ENCODE results near the gene ZNRF3. TPM values are rescaled to one million over a fixed set of nuclear protein-coding genes. Genes with fewer than 3 reads are reported as not detected.

The ZNRF3 gene
- total RNA-seq, 2 donors from 2014 or later = 7.9 to 11.5 TPM

- TF ChIP-seq CTCF (IDR thresholded peaks at IDR 0.05) = no peak
- Histone ChIP-seq H3K9me3 (no peaks in the 10 kb centered on the region), H3K36me3 (no peaks in the 10 kb centered on the region), H3K4me3 (no peak overlapping the region), H3K4me1 (peaks cover 0 to 4% of the 10 kb centered on the region in 2 donors), H3K27ac (no peak overlapping the region), H3K27me3 (no peaks in the 10 kb centered on the region)
- DNase-seq (ENCODE audit: low spot score) = no peak
Observed at GRCh38 chr22:28937206-28938025, 54.0 kb downstream of the ZNRF3 start.

- DNase-seq (ENCODE audit: low spot score) = no peak
- Histone ChIP-seq H3K36me3 (no peaks in the 10 kb centered on the region), H3K4me1 (peaks cover 0 to 8% of the 10 kb centered on the region in 2 donors), H3K4me3 (no peak overlapping the region), H3K9me3 (no peaks in the 10 kb centered on the region), H3K27ac (no peak overlapping the region), H3K27me3 (no peaks in the 10 kb centered on the region)
- no peak for TF ChIP-seq CTCF (IDR thresholded peaks at IDR 0.05)
Observed at GRCh38 chr22:28938286-28938833, 55.0 kb downstream of the ZNRF3 start.

GRCh38 chr22:28939394-28939793, 56.0 kb downstream of the ZNRF3 start:
- no peak for DNase-seq (ENCODE audit: low spot score)
- H3K4me1 ChIP-seq = peaks cover 0 to 12% of the 10 kb centered on the region in 2 donors

GRCh38 chr22:28939932-28940331, 56.6 kb downstream of the ZNRF3 start:
- Histone ChIP-seq H3K27ac (no peak overlapping the region), H3K27me3 (no peaks in the 10 kb centered on the region), H3K4me1 (peaks cover 0 to 12% of the 10 kb centered on the region in 2 donors)

More at GRCh38 chr22:28939394-28939793, 56.0 kb downstream of the ZNRF3 start:
- H3K9me3 ChIP-seq = no peaks in the 10 kb centered on the region
- no peak overlapping the region for H3K27ac ChIP-seq
- no peak for TF ChIP-seq CTCF (IDR thresholded peaks at IDR 0.05)
- no peaks in the 10 kb centered on the region for H3K36me3 ChIP-seq
- no peak overlapping the region for H3K4me3 ChIP-seq
- no peaks in the 10 kb centered on the region for H3K27me3 ChIP-seq

GRCh38 chr22:28940441-28940840, 57.1 kb downstream of the ZNRF3 start:
- H3K27ac ChIP-seq = no peak overlapping the region
- H3K4me1 ChIP-seq = peaks cover 0 to 12% of the 10 kb centered on the region in 2 donors

More at GRCh38 chr22:28939932-28940331, 56.6 kb downstream of the ZNRF3 start:
- no peak for TF ChIP-seq CTCF (IDR thresholded peaks at IDR 0.05)
- no peak for DNase-seq (ENCODE audit: low spot score)
- H3K4me3 ChIP-seq = no peak overlapping the region
- H3K36me3 ChIP-seq = no peaks in the 10 kb centered on the region
- no peaks in the 10 kb centered on the region for H3K9me3 ChIP-seq

More at GRCh38 chr22:28940441-28940840, 57.1 kb downstream of the ZNRF3 start:
- Histone ChIP-seq H3K36me3 (no peaks in the 10 kb centered on the region), H3K9me3 (no peaks in the 10 kb centered on the region), H3K4me3 (no peak overlapping the region), H3K27me3 (no peaks in the 10 kb centered on the region)
- no peak for DNase-seq (ENCODE audit: low spot score)
- no peak for TF ChIP-seq CTCF (IDR thresholded peaks at IDR 0.05)

Data from right atrium auricular region (tissue), 2 donors.